GM19099 (cell line): ENCODE results near the gene RNF130.

Experiments used
- POLR2A ChIP-seq: IDR thresholded peaks from 3 replicates; pipeline ENCODE4 v1.6.1; 2011; ENCODE audit warnings: low read depth; ENCODE audit not compliant: insufficient read length; ENCODE audit errors: extremely low read depth

RNF130 gene

GRCh38 chr5:180111273-180112002 is 39.9 kb upstream of the RNF130 start:
- TF ChIP-seq POLR2A: no peak

GRCh38 chr5:180109920-180110319 is 38.4 kb upstream of the RNF130 start:
- no peak for TF ChIP-seq POLR2A

GRCh38 chr5:180107005-180107404 is 35.4 kb upstream of the RNF130 start:
- TF ChIP-seq POLR2A: no peak

- TF ChIP-seq POLR2A: no peak
These were observed 34.3 kb upstream of the RNF130 start for GRCh38 chr5:180105827-180106312.

- TF ChIP-seq POLR2A: no peak
These were observed 32.6 kb upstream of the RNF130 start for GRCh38 chr5:180104168-180104530.

- TF ChIP-seq POLR2A: no peak
These were observed 32.1 kb upstream of the RNF130 start for GRCh38 chr5:180103487-180104167.

GRCh38 chr5:180102636-180103035 is 31.1 kb upstream of the RNF130 start:
- no peak for TF ChIP-seq POLR2A

GRCh38 chr5:180101451-180102105 is 30.0 kb upstream of the RNF130 start:
- TF ChIP-seq POLR2A: no peak

- no peak for TF ChIP-seq POLR2A
These were observed 29.3 kb upstream of the RNF130 start for GRCh38 chr5:180100621-180101450.

GRCh38 chr5:180099733-180100611 is 28.4 kb upstream of the RNF130 start:
- no peak for TF ChIP-seq POLR2A

GRCh38 chr5:180098991-180099732 is 27.6 kb upstream of the RNF130 start:
- TF ChIP-seq POLR2A: no peak

GRCh38 chr5:180098526-180098925 is 27.0 kb upstream of the RNF130 start:
- TF ChIP-seq POLR2A: no peak

GRCh38 chr5:180097926-180098325 is 26.4 kb upstream of the RNF130 start:
- no peak for TF ChIP-seq POLR2A

- TF ChIP-seq POLR2A: no peak
These were observed 25.8 kb upstream of the RNF130 start for GRCh38 chr5:180097163-180097894.
